IMR-90 (cell line): ENCODE data around the gene CAT. TPM values are rescaled to one million over a fixed set of nuclear protein-coding genes. Genes with fewer than 3 reads are reported as not detected.

ENCODE experiments used
- ATAC-seq: fragments of 200-7000 bp; cut with Tn5 transposase; 2 replicates; pipeline ENCODE4 v1.9.1; 2020; ENCODE audit warnings: low read depth, mild to moderate bottlenecking, moderate library complexity
- BruUV-seq: library from RNA; stranded (reverse); fragments of 400-500 nt; replicated peaks from 2 replicates; lab custom pipeline; 2021; lab: Mats Ljungman, UMichigan
- CTCF ChIA-PET: fragments of 300-600 bp; formaldehyde crosslinking; extraction: SDS; loops from one replicate; lab custom pipeline; 2021; ENCODE audit warnings: antibody characterized with exemption; lab: Yijun Ruan, JAX
- POLR2A ChIA-PET: fragments of 300-600 bp; sonication (Branson Sonifier 250); formaldehyde crosslinking; loops from one replicate; lab custom pipeline; 2022; ENCODE audit warnings: antibody characterized with exemption; ENCODE audit not compliant: unreplicated experiment; lab: Charles Lee
- DNase-seq: peaks from one replicate; pipeline ENCODE4 v3.0.0; 2013
- H2AFZ ChIP-seq: replicated peaks from 2 replicates; pipeline ENCODE3; 2013; ENCODE audit warnings: low read length, mild to moderate bottlenecking; ENCODE audit not compliant: poor library complexity
- H2AK5ac ChIP-seq: 2 replicates; pipeline ENCODE4 v1.6.1; 2013; ENCODE audit warnings: low read depth, low read length, inconsistent platforms
- H2AK9ac ChIP-seq: replicated peaks from 2 replicates; pipeline ENCODE3; 2013; ENCODE audit warnings: mild to moderate bottlenecking, low read depth, low read length, moderate library complexity; ENCODE audit not compliant: poor library complexity
- H2BK120ac ChIP-seq: 2 replicates; pipeline ENCODE4 v1.6.1; 2013; ENCODE audit warnings: low read depth, low read length, inconsistent platforms
- H2BK15ac ChIP-seq: 3 replicates; pipeline ENCODE4 v1.6.1; 2013; ENCODE audit warnings: low read depth, low read length, inconsistent platforms
- H2BK20ac ChIP-seq: 2 replicates; pipeline ENCODE4 v1.6.1; 2013; ENCODE audit warnings: low read depth, mild to moderate bottlenecking, inconsistent platforms, low read length, moderate library complexity
- H2BK5ac ChIP-seq: 2 replicates; pipeline ENCODE4 v1.6.1; 2013; ENCODE audit warnings: mild to moderate bottlenecking, low read depth, low read length, inconsistent platforms; ENCODE audit not compliant: poor library complexity, severe bottlenecking
- H3K14ac ChIP-seq: replicated peaks from 2 replicates; pipeline ENCODE4 v1.6.1; 2013; ENCODE audit warnings: low read depth, low read length, inconsistent platforms
- H3K18ac ChIP-seq: 2 replicates; pipeline ENCODE4 v1.6.1; 2013; ENCODE audit warnings: low read depth, low read length, control low read depth
- H3K23ac ChIP-seq: 2 replicates; pipeline ENCODE4 v1.6.1; 2013; ENCODE audit warnings: low read depth, low read length, inconsistent platforms
- H3K27ac ChIP-seq: 2 replicates; pipeline ENCODE4 v1.5.1; 2013; ENCODE audit warnings: mild to moderate bottlenecking, control low read depth, low read length; ENCODE audit not compliant: insufficient read depth
- H3K27me3 ChIP-seq: 2 replicates; pipeline ENCODE4 v1.6.1; 2013; ENCODE audit warnings: low read length; ENCODE audit not compliant: control insufficient read depth, insufficient read depth
- H3K36me3 ChIP-seq: 2 replicates; pipeline ENCODE4 v1.6.1; 2013; ENCODE audit warnings: low read length, mixed read lengths; ENCODE audit not compliant: control insufficient read depth, insufficient read depth
- H3K4ac ChIP-seq: 2 replicates; pipeline ENCODE4 v1.6.1; 2013; ENCODE audit warnings: low read depth, low read length, inconsistent platforms
- H3K4me1 ChIP-seq: 2 replicates; pipeline ENCODE4 v1.6.1; 2013; ENCODE audit warnings: low read length, mixed read lengths; ENCODE audit not compliant: control insufficient read depth, insufficient read depth
- H3K4me2 ChIP-seq: 2 replicates; pipeline ENCODE4 v1.6.1; 2013; ENCODE audit warnings: low read depth, mild to moderate bottlenecking, control low read depth, low read length, moderate library complexity
- H3K4me3 ChIP-seq: 2 replicates; pipeline ENCODE4 v1.5.1; 2013; ENCODE audit warnings: low read depth, mild to moderate bottlenecking, control low read depth, low read length, moderate library complexity; ENCODE audit not compliant: insufficient read depth
- H3K56ac ChIP-seq: 2 replicates; pipeline ENCODE4 v1.6.1; 2013; ENCODE audit warnings: low read length, inconsistent platforms; ENCODE audit not compliant: insufficient read depth; ENCODE audit errors: extremely low read depth
- H3K79me1 ChIP-seq, 2 experiments: 2 replicates each; pipeline ENCODE4 v1.6.1; 2013; ENCODE audit warnings: low read length in 2 of 2, inconsistent platforms in 1 of 2, low read depth in 1 of 2
- H3K9ac ChIP-seq: 2 replicates; pipeline ENCODE4 v1.6.1; 2013; ENCODE audit warnings: low read depth, low read length, control low read depth
- H3K9me1 ChIP-seq: 2 replicates; pipeline ENCODE4 v1.6.1; 2013; ENCODE audit warnings: low read length, inconsistent platforms; ENCODE audit not compliant: insufficient read depth
- H3K9me3 ChIP-seq: 2 replicates; pipeline ENCODE4 v1.6.1; 2013; ENCODE audit warnings: low read length; ENCODE audit not compliant: control insufficient read depth, insufficient read depth
- H4K20me1 ChIP-seq: 2 replicates; pipeline ENCODE4 v1.6.1; 2013; ENCODE audit warnings: low read length, inconsistent platforms; ENCODE audit not compliant: insufficient read depth
- H4K5ac ChIP-seq: 2 replicates; pipeline ENCODE4 v1.6.1; 2013; ENCODE audit warnings: mild to moderate bottlenecking, low read depth, low read length, control low read depth
- H4K8ac ChIP-seq, 2 experiments: 2 replicates each; pipeline ENCODE4 v1.6.1; 2013; ENCODE audit warnings: low read depth in 2 of 2, low read length in 2 of 2, control low read depth in 1 of 2, inconsistent platforms in 1 of 2
- H4K91ac ChIP-seq: 2 replicates; pipeline ENCODE4 v1.6.1; 2013; ENCODE audit warnings: low read depth, low read length, inconsistent platforms; ENCODE audit not compliant: insufficient read depth
- CTCF ChIP-seq: conservative IDR thresholded peaks from 2 replicates; pipeline ENCODE4 v1.5.1; 2012; ENCODE audit warnings: mild to moderate bottlenecking, low read depth, low read length, improper control_type of control experiment
- ELK1 ChIP-seq: fragments of 150-350 bp; IDR thresholded peaks from 2 replicates; pipeline ENCODE4 v1.6.1; 2016; ENCODE audit warnings: low read depth, mild to moderate bottlenecking, low read length, moderate library complexity, borderline replicate concordance
- MAFK ChIP-seq: IDR thresholded peaks from 2 replicates; pipeline ENCODE4 v1.6.1; 2012; ENCODE audit warnings: low read depth, low read length, improper control_type of control experiment
- MAZ ChIP-seq: IDR thresholded peaks from 2 replicates; pipeline ENCODE4 v1.6.1; 2012; ENCODE audit warnings: low read depth, mild to moderate bottlenecking, low read length, improper control_type of control experiment, moderate library complexity, borderline replicate concordance
- MXI1 ChIP-seq: IDR thresholded peaks from 2 replicates; pipeline ENCODE4 v1.6.1; 2012; ENCODE audit warnings: low read depth, mild to moderate bottlenecking, low read length, moderate library complexity, borderline replicate concordance
- NFE2L2 ChIP-seq: fragments of 150-350 bp; IDR thresholded peaks from 2 replicates; pipeline ENCODE4 v1.6.1; 2016; ENCODE audit warnings: low read depth, mild to moderate bottlenecking, low read length
- POLR2A ChIP-seq: IDR thresholded peaks from 2 replicates; pipeline ENCODE4 v1.6.1; 2012; ENCODE audit warnings: mild to moderate bottlenecking, low read depth, low read length
- RAD21 ChIP-seq: IDR thresholded peaks from 2 replicates; pipeline ENCODE4 v1.6.1; 2012; ENCODE audit warnings: low read length, improper control_type of control experiment
- RFX5 ChIP-seq: IDR thresholded peaks from 2 replicates; pipeline ENCODE4 v1.8.0; 2012; ENCODE audit warnings: low read depth, mild to moderate bottlenecking, low read length, moderate library complexity
- SMC3 ChIP-seq: fragments of 150-350 bp; IDR thresholded peaks from 2 replicates; pipeline ENCODE4 v1.6.1; 2016; ENCODE audit warnings: low read depth, mild to moderate bottlenecking, antibody characterized with exemption, low read length, moderate library complexity
- USF2 ChIP-seq: fragments of 150-350 bp; IDR thresholded peaks from 2 replicates; pipeline ENCODE4 v1.6.1; 2017; ENCODE audit warnings: mild to moderate bottlenecking, antibody characterized with exemption, low read length, low read depth
- WGBS, 2 experiments: methylation state at CpG; one replicate each; pipeline versions ENCODE4 v1.1.5 to v1.1.7; 2013; ENCODE audit warnings: missing lambda C conversion rate in 2 of 2; ENCODE audit not compliant: insufficient read length in 1 of 2; ENCODE audit errors: extremely low coverage in 2 of 2; 5-methylcytosine and 5-hydroxymethylcytosine counted together
- dilution Hi-C: fragments of 300-500 bp; cut with HindIII; formaldehyde crosslinking; loops from one replicate; pipeline ENCODE4 v1.14.3; 2018; ENCODE audit warnings: low sequenced_read_pairs; ENCODE audit not compliant: unreplicated experiment
- in situ Hi-C: fragments of 300-500 bp; cut with MboI; formaldehyde crosslinking; loops from 3 replicates; pipeline ENCODE4 v1.14.3; 2019; ENCODE audit warnings: low sequenced_read_pairs, inconsistent platforms, mixed read lengths
- intact Hi-C: fragments of 100-400 bp; cut with micrococcal nuclease; formaldehyde crosslinking; loops from 2 replicates; pipeline ENCODE4 v1.10.0; 2022
- polyA plus RNA-seq, 3 experiments: library from polyadenylated mRNA; depleted of rRNA; stranded (reverse); fragments of >200 nt; gene quantifications; 2 replicates each; pipeline ENCODE4 v1.2.3, GENCODE V29; 2012; ENCODE audit warnings: low replicate concordance in 1 of 3
- total RNA-seq: library from RNA; depleted of rRNA; stranded (reverse); fragments of >200 nt; gene quantifications from 2 replicates; pipeline ENCODE4 v1.2.3, GENCODE V29; 2012

CAT gene
- total and polyA plus RNA-seq, 2 of the 4 experiments (the other 2 are of a cell fraction): 52.5 to 80.5 TPM

GRCh38 chr11:34449013-34449412 is 10.3 kb downstream of the CAT start:
- H2AFZ ChIP-seq: no peak overlapping the region
- ATAC-seq (no peak), DNase-seq (no peak)
- H3K27me3 ChIP-seq: no peaks in the 10 kb centered on the region
- intact Hi-C loops (no loop called here), in situ Hi-C loops (no loop called here), dilution Hi-C loops (no loop called here)
- H3K56ac ChIP-seq: no peak overlapping the region
- ChIA-PET CTCF (no interaction called here), POLR2A (no interaction called here)
- H2AK5ac ChIP-seq: no peak overlapping the region
- no peak overlapping the region for H2BK20ac ChIP-seq
- H3K23ac ChIP-seq: no peak overlapping the region
- H4K20me1 ChIP-seq: peaks cover 3% of the 10 kb centered on the region; the same call in 1 of the 2 replicates
- no peaks in the 10 kb centered on the region for H3K4me1 ChIP-seq
- no peaks in the 10 kb centered on the region for H3K9me3 ChIP-seq
- H3K27ac ChIP-seq: no peak overlapping the region
- no peak overlapping the region for H3K4ac ChIP-seq
- no peak overlapping the region for H3K9ac ChIP-seq
- no peak overlapping the region for H2AK9ac ChIP-seq
- BruUV-seq: no TSS peak
- H4K8ac ChIP-seq: no peak overlapping the region
- H4K5ac ChIP-seq: no peak overlapping the region
- H2BK15ac ChIP-seq: no peak overlapping the region
- H3K4me3 ChIP-seq: no peak overlapping the region
- H3K79me1 ChIP-seq: peaks cover 13 to 40% of the 10 kb centered on the region in 2 experiments
- no peak overlapping the region for H4K91ac ChIP-seq
- no peak overlapping the region for H2BK5ac ChIP-seq
- no peak overlapping the region for H3K4me2 ChIP-seq
- H3K14ac ChIP-seq: no peak overlapping the region
- H2BK120ac ChIP-seq: no peak overlapping the region
- TF ChIP-seq RFX5 (no peak), SMC3 (no peak), RAD21 (no peak), MAZ (no peak), CTCF (no peak), MXI1 (no peak), NFE2L2 (no peak), USF2 (no peak), ELK1 (no peak), MAFK (no peak), POLR2A (no peak)
- H3K36me3 ChIP-seq: peaks cover 16% of the 10 kb centered on the region
- H3K9me1 ChIP-seq: peaks cover 10% of the 10 kb centered on the region; the same call in 1 of the 2 replicates
- WGBS, 2 experiments: 50% methylated on average over 1 of the region's 3 CpGs; no CpG with 5 or more reads in 1 of the 2 experiments
- H3K18ac ChIP-seq: no peak overlapping the region
